Adrenal gland (tissue), 5 donors: ENCODE measurements around the gene AGAP1.

Source experiments
- POLR2A ChIP-seq, 2 donors: fragments of 450-650 bp; IDR thresholded peaks; one replicate each; pipeline ENCODE4 v1.6.1; 2017; ENCODE audit warnings: antibody characterized with exemption in 2 of 2, mild to moderate bottlenecking in 2 of 2, moderate library complexity in 1 of 2
- TF ChIP-seq, protein P1 (sequence below), 6 experiments: fragments of 450-650 bp in 4 of 6; fragments of 200-600 bp in 2 of 6; sonication (generic) in 1 of 6; IDR thresholded peaks; 1 replicate in 5 of 6; 2 replicates in 1 of 6; pipeline versions ENCODE4 v1.5.1 to v1.8.0; 2016 to 2021; ENCODE audit warnings: antibody characterized with exemption in 6 of 6, mild to moderate bottlenecking in 2 of 6, moderate library complexity in 1 of 6
- donor health status: DM: no; HTN: no; CAD: no.

GRCh38 chr2:235769046-235769445, 275.2 kb downstream of the AGAP1 start:
- TF ChIP-seq, protein P1, sequence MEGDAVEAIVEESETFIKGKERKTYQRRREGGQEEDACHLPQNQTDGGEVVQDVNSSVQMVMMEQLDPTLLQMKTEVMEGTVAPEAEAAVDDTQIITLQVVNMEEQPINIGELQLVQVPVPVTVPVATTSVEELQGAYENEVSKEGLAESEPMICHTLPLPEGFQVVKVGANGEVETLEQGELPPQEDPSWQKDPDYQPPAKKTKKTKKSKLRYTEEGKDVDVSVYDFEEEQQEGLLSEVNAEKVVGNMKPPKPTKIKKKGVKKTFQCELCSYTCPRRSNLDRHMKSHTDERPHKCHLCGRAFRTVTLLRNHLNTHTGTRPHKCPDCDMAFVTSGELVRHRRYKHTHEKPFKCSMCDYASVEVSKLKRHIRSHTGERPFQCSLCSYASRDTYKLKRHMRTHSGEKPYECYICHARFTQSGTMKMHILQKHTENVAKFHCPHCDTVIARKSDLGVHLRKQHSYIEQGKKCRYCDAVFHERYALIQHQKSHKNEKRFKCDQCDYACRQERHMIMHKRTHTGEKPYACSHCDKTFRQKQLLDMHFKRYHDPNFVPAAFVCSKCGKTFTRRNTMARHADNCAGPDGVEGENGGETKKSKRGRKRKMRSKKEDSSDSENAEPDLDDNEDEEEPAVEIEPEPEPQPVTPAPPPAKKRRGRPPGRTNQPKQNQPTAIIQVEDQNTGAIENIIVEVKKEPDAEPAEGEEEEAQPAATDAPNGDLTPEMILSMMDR (IDR thresholded peaks at IDR 0.05), result no peak
- no peak for TF ChIP-seq POLR2A (IDR thresholded peaks at IDR 0.05)
